Measurements from ENCODE around the gene LYRM1. TPM values are rescaled to one million over a fixed set of nuclear protein-coding genes. Genes with fewer than 3 reads are reported as not detected.

The LYRM1 gene
- polyA plus RNA-seq, 1 donor from 2014 or later, result 125 TPM

GRCh38 chr16:20853981-20854620 is 46.5 kb upstream of the LYRM1 start:
- H3K79me2 ChIP-seq (replicated peaks; ENCODE audit: insufficient read depth, low read length), result no peaks in the 10 kb centered on the region
- H3K4me2 ChIP-seq (ENCODE audit: low read length), result no peak overlapping the region
- TF ChIP-seq POLR2AphosphoS5 (IDR thresholded peaks at IDR 0.05) (no peak), TAF1 (IDR thresholded peaks at IDR 0.05; ENCODE audit: low read depth) (no peak), EZH2 (IDR thresholded peaks at IDR 0.05; ENCODE audit: borderline replicate concordance, insufficient read depth, low read length, poor library complexity, severe bottlenecking) (no peak), EP300 (conservative IDR thresholded peaks at IDR 0.05; ENCODE audit: poor library complexity, severe bottlenecking) (no peak), REST (IDR thresholded peaks at IDR 0.05; ENCODE audit: borderline replicate concordance) (no peak), SMC3 (conservative IDR thresholded peaks at IDR 0.05; ENCODE audit: poor library complexity) (no peak), MXI1 (conservative IDR thresholded peaks at IDR 0.05; ENCODE audit: poor library complexity, severe bottlenecking) (no peak), RAD21 (conservative IDR thresholded peaks at IDR 0.05) (no peak)
- TF ChIP-seq, protein P1, sequence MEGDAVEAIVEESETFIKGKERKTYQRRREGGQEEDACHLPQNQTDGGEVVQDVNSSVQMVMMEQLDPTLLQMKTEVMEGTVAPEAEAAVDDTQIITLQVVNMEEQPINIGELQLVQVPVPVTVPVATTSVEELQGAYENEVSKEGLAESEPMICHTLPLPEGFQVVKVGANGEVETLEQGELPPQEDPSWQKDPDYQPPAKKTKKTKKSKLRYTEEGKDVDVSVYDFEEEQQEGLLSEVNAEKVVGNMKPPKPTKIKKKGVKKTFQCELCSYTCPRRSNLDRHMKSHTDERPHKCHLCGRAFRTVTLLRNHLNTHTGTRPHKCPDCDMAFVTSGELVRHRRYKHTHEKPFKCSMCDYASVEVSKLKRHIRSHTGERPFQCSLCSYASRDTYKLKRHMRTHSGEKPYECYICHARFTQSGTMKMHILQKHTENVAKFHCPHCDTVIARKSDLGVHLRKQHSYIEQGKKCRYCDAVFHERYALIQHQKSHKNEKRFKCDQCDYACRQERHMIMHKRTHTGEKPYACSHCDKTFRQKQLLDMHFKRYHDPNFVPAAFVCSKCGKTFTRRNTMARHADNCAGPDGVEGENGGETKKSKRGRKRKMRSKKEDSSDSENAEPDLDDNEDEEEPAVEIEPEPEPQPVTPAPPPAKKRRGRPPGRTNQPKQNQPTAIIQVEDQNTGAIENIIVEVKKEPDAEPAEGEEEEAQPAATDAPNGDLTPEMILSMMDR (IDR thresholded peaks at IDR 0.05; ENCODE audit: poor library complexity, severe bottlenecking), result no peak

GRCh38 chr16:20854963-20855362 is 45.6 kb upstream of the LYRM1 start:
- Histone ChIP-seq H3K9me2 (ENCODE audit: insufficient read depth, low read length) (no peaks in the 10 kb centered on the region), H3K9me3 (ENCODE audit: low read length) (no peaks in the 10 kb centered on the region), H3K27ac (ENCODE audit: low read length) (no peak overlapping the region), H3K9ac (ENCODE audit: low read length) (no peak overlapping the region), H3K4me2 (ENCODE audit: low read length) (no peak overlapping the region), H2AFZ (ENCODE audit: low read depth, low read length) (no peak overlapping the region), H3K79me2 (replicated peaks; ENCODE audit: insufficient read depth, low read length) (no peaks in the 10 kb centered on the region), H3K36me3 (ENCODE audit: insufficient read depth, low read length) (peaks cover 15% of the 10 kb centered on the region), H4K20me1 (ENCODE audit: insufficient read depth) (no peaks in the 10 kb centered on the region), H3F3A (ENCODE audit: insufficient read depth, low read length, poor library complexity, severe bottlenecking) (no peaks in the 10 kb centered on the region), H3K4me3 (ENCODE audit: low read length) (no peak overlapping the region), H3K27me3 (ENCODE audit: insufficient read depth, low read depth, low read length) (no peaks in the 10 kb centered on the region)
- no peak for TF ChIP-seq TAF1 (IDR thresholded peaks at IDR 0.05; ENCODE audit: low read depth)
- no peak for TF ChIP-seq REST (IDR thresholded peaks at IDR 0.05; ENCODE audit: borderline replicate concordance)
- no peak for TF ChIP-seq EP300 (conservative IDR thresholded peaks at IDR 0.05; ENCODE audit: poor library complexity, severe bottlenecking)
- no peak for TF ChIP-seq EZH2 (IDR thresholded peaks at IDR 0.05; ENCODE audit: borderline replicate concordance, insufficient read depth, low read length, poor library complexity, severe bottlenecking)
- TF ChIP-seq RAD21 (conservative IDR thresholded peaks at IDR 0.05), result no peak
- no peak for TF ChIP-seq MXI1 (conservative IDR thresholded peaks at IDR 0.05; ENCODE audit: poor library complexity, severe bottlenecking)
- TF ChIP-seq, protein P1 (IDR thresholded peaks at IDR 0.05; ENCODE audit: poor library complexity, severe bottlenecking), result no peak
- TF ChIP-seq POLR2AphosphoS5 (IDR thresholded peaks at IDR 0.05), result no peak
- TF ChIP-seq SMC3 (conservative IDR thresholded peaks at IDR 0.05; ENCODE audit: poor library complexity), result no peak

More at GRCh38 chr16:20853981-20854620, 46.5 kb upstream of the LYRM1 start:
- H3K9me3 ChIP-seq (ENCODE audit: low read length), result no peaks in the 10 kb centered on the region
- no peak overlapping the region for H2AFZ ChIP-seq (ENCODE audit: low read depth, low read length)
- H3K4me3 ChIP-seq (ENCODE audit: low read length), result no peak overlapping the region
- H3K9me2 ChIP-seq (ENCODE audit: insufficient read depth, low read length), result no peaks in the 10 kb centered on the region
- no peak overlapping the region for H3K9ac ChIP-seq (ENCODE audit: low read length)
- H3K27me3 ChIP-seq (ENCODE audit: insufficient read depth, low read depth, low read length), result no peaks in the 10 kb centered on the region
- H3K36me3 ChIP-seq (ENCODE audit: insufficient read depth, low read length), result peaks cover 15% of the 10 kb centered on the region
- no peaks in the 10 kb centered on the region for H4K20me1 ChIP-seq (ENCODE audit: insufficient read depth)
- no peak overlapping the region for H3K27ac ChIP-seq (ENCODE audit: low read length)
- H3F3A ChIP-seq (ENCODE audit: insufficient read depth, low read length, poor library complexity, severe bottlenecking), result no peaks in the 10 kb centered on the region

Data from neural cell (in vitro differentiated cells).